Measurements from ENCODE around the gene LPCAT1.

LPCAT1 gene

DNA sequence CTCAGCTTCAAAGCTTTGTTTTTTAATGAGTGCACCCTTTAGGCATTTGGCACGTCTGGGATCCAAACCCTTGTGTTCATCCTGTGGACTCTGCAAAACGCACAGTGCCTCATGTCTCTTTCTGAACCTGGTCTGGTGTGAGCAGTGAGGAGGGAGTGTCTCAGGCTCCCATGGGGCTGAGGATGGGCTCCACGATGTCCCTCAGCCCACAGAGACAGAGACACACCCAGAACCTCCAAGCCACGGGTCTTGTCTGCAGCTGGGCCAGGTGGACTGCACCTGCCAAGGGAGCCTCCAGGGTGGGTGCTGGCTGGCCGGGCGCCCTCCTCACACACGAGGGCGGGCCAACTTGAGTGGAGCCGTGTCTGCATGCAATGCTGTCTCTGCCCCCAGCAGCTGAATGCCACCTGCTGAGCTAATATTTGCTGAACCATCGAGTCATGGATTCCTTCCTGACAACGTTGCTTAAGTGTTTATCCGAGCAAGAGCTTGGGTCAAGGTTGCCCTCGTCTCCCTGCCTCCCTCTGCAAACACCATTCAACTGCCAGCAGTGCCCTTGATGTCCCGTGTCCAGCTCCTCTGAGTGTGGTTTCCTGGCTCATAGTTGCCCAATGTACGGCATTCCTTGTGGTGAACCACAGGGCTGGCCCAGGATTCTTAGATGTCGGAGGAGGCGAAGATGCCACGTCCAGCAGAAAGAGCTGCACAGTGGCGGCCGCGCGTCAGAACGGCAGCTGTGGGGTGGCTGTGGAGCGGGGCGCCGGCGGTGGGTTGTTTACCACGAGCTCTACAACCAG, 31.4 kb upstream of the LPCAT1 start:
- no peak for DNase-seq (ENCODE audit: low read depth in 2 of 2)

DNA sequence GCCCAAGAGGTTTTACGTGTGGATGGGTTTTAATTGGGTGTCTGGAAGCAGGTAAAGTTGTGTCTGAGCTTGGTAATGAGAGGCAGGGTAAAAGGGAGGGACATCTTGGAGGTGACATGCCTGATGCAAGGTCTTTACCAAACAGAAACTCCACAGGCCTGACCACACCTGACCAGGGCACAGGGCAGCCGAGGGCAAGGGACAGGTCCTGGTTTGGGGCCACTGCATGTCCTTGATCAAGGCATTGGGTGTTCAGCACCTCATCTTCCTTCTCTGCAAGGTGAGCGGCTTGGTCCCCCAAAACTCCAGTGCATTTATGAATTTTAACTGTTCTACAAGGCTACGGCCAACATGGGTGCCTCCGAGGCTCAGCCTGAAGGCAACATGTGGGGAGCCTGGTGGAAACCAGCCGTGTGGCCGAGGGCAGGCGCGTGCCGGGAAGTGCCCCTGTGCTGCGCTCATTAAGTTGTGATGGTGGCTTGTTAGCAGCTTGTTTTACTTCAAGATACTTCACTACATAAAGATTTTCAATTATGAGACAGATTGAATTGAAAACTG, 30.7 kb upstream of the LPCAT1 start:
- no peak for DNase-seq (ENCODE audit: low read depth in 2 of 2)

DNA sequence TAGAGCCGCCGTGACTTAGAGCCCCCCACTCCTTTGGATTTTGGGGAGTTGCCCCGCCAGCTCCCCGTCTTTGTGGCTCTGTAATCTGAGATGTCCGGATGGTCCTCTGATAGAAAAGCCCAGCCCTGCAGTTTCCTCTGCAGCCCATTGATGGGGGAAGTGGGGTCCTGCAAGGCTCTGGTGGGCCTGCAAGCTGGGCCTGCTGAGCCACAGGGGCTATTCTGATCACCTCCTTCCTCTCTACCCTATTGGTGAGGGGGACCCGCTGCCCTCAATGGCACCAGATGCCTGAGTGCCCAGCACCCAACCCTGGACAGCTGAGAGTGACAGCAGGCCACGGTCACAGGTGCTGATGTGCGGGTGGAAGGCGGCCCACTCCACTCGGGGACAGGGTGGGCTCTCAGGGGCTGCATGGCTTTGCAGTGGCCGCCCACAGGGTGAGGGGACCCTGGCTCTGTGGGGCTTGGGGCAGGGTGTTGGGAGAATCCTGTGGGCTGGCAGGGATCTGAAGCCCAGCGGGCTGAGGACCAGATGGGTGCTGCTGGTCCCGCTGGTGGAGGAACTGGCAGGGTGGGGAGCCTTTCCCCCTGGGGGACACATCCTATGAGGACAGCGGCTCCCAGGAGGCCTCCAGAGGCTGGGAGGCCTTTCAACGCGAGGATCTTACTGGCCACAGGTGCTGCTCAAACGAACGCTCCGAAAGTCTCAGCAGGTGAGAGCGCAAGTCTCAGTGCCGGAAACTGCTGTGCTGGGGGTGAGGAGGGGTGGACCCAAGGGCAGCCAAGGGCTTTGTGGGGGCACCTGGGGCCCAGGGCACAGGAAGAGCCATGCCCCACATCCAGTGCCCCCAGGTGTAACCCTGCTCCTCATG, 30.0 kb upstream of the LPCAT1 start:
- DNase-seq (ENCODE audit: low read depth in 2 of 2), result no peak

DNA sequence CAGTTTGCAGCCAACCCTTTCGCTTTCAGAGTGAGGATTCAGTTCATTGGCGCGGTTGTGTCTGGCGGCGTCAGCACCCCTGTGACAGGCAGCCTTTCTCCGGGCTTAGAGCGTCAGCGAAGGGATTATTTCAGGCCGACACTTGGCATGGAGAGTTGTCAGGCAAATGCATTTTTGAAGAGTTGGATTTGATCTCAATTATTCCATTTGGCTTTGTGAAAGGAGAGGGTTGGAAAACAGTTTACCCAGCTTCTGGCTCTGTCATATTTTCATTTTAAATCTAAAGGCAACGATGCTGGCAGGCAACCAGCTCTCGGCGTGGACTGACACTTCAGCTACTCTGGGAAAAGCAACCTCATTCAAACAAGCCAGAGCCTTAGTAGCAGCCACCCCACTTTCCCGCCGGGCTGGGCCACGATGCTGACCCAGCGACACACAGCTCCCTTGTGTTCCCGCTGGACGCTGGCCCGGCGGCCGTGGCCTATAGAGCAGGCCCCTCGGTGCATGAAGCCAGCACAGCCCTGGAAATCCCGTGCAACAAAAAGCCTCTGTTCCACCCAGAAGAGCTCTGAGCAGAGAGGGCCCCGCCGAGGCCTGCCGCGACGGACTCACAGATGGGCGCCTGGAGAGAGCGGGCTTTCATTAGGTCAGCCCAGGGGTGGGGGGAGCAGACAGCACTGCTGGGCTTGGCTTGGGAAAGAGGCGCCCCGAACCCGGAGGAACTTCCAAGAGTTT, 28.9 kb upstream of the LPCAT1 start:
- no peak for DNase-seq (ENCODE audit: low read depth in 2 of 2)

DNA sequence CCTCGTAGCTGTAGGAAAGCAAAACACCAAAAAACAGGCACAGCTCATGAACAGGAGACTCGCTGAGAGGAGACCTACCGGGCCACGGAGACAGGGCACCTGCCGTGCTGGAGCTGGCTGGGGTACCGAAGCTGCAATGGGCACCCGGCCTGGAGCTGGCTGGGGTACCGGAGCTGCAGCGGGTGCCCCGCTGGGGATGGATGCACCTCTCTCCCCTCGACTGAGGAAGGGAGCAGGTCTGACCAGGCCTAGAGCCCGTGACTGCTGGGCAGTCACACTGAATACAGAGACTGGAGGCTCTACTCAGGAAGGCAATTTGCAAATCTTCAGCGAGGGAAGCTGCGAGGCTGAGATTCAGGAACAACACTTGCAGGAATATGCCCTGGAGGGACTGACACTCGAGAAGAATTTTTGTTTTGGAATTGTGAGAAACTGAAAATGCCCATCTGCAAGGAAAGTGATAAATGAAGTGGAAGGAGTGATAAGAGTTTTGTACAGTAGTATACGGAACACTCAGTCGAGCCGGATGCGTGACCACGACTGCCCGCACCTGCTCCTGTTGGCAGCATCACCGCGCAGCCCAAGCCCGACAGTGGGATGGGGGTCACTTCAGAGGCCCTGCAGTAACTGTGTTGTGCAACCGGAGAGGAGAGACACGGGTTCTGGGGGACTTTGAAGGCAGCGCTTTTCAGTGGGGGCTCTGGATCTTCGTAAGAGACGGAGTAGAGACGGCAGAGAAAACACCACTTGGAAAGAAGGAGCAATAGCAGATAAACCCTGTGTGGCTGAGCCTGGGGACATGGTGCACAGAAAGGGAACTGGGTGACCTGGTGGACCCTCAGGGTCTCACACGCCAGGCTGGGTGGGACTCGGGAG, 27.9 kb upstream of the LPCAT1 start:
- DNase-seq (ENCODE audit: low read depth in 2 of 2), result no peak

DNA sequence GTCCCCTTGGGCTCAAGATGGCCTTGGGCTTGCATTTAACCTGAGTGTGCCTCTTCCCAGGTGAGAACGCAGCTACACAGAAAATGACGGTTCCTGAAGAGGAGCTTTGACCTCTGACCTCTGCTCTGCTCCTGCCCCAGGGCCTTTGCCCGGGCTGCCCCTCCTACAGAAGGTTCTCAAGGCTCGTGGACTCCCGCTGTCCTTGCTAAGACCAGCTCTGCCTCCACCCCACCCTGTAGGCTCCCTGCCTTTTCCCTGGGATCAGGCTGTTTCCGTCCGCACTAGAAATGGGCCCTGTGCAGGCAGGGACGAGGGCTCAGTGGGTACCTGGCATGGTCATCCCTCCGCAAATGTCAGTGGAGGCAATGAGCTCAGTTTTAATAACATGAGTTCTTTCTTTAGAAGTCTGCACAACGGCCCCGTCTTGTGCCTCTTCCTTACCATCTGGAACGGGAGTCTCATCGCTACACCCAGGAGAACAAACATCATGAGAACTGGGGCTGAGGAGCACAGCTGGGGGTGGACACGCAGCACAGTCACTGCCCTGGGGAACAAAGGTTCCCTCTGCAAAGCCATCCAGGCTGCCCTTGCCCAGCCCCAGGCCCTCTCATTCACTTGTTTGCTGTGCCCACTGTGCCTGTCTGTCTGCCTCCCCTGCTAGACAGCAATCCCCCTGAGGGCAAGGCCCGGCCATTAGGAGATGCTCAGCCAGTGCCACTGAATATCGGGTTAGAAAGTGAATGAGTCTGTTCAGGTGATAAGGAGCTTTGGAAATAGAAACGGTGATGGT, 26.7 kb upstream of the LPCAT1 start:
- no peak for DNase-seq (ENCODE audit: low read depth in 2 of 2)

DNA sequence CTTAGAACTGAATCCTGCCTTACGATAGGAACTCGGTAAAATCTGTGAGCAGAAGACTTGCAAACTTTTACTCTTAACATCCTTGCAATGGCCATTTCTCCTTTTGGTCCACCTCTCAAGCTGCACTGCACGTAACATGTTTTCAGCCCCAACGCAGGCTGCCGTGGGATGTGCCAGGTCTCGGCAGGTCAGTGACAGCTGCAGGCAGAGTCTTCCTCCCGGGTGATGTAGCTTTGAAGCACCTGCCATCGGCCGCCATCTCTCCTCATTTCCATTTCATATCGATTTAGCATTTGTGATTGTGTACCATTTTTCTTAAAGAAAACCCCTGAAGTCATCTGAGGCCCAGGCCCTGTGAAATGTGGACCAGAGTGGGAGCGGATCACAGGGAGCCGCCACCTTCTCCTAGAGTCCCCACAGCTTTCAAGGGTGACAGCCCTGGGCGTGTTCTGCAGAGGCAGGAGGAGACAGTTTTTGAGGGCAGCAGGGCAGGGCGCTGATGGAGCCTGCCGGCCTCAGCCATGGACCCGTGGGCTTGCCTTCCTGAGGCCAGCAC, 25.8 kb upstream of the LPCAT1 start:
- DNase-seq (ENCODE audit: low read depth in 2 of 2), result no peak

DNA sequence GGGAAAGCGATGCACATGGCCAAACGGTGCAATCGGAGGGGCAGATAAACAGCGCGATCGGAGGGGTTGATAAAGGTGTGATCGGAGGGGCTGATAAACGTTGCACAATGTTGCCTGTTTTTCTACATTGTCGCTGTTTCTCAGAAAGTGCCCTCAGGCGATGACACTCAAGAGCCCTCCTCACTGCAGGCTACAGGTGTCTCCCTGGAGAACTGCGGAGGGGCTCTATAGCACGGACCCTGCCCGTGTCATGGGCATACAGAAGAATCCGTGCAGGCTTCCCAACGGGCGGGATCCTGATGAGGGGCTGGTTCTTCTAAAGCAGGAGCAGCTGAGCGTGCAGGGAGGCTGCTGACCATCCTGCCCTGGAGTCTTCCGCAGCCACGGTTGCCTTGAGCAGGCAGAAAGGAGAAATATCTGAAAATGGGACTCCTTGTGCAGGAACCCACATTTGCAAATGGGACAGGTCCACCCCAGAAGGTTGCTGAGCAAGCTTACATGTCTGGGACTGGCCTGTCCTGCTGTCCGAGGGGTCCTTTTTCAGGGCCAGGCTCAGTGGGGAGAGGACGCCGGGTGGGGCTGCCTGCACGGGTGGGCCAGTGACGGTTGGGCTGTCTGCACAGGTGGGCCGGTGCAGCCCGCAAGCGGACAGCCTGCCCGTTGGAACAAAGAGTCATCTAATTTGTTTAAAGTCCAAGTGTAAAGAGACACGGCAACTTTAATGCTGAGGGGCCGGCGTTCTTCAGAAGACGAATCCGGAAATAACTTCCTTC, 25.1 kb upstream of the LPCAT1 start:
- DNase-seq (ENCODE audit: low read depth in 2 of 2), result no peak

DNA sequence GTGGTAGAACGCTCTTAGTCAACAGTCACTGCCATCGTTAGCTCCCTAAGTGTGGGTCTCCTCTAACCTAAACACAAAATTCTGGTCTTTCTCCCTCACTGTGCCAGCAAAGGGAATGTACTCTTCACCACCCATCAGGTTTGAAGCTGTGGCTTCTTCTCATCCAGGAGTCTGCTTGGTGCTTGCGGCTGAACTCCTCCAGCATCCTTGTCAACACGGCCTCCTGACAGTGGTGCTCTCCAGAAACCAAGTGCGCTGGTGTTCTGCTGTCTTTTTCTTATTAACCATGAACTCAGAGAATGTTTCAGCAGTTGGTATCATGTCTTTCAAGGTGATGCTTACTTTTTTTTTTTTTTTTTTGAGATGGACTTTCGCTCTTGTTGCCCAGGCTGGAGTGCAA, 23.9 kb upstream of the LPCAT1 start:
- DNase-seq (ENCODE audit: low read depth in 2 of 2), result no peak

DNA sequence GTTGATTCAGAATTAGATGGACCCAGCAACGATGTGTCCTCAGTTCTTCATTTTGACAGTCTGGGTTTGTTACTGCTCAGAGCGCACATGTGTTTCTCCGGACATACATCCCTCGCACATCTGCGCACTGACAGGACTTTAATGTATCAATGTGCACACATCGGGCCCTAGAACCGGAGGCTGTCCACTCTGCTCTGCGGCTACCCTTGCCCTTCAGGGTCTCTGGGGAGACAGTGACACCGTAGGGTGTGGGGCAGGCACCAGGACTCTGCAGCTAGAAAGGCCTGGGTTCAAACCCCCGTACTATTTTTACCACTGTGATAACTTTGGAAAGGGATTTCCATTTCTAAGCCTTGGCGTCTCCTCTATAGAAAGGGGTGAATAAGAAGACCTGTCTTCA, 23.5 kb upstream of the LPCAT1 start:
- no peak for DNase-seq (ENCODE audit: low read depth in 2 of 2)

DNA sequence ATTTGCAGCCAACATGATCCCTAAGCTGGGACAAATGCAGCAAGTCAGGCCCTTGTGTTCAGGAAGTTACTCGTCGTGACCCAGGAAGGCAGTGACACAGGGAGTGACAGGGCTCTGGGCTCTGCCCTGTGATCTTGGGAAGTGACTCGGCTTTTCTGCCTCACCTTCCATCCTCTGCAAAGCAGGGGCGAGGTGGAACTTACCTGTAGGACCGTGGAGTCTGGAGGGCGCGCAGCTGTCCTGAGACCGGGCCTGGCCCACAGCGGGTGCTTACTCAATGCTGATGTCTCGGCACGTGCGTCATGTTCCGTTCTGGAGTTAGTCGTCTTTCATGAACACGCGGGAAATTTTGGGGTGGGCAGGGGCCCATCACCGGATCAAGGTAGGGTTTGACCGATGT, 22.8 kb upstream of the LPCAT1 start:
- DNase-seq (ENCODE audit: low read depth in 2 of 2), result no peak

DNA sequence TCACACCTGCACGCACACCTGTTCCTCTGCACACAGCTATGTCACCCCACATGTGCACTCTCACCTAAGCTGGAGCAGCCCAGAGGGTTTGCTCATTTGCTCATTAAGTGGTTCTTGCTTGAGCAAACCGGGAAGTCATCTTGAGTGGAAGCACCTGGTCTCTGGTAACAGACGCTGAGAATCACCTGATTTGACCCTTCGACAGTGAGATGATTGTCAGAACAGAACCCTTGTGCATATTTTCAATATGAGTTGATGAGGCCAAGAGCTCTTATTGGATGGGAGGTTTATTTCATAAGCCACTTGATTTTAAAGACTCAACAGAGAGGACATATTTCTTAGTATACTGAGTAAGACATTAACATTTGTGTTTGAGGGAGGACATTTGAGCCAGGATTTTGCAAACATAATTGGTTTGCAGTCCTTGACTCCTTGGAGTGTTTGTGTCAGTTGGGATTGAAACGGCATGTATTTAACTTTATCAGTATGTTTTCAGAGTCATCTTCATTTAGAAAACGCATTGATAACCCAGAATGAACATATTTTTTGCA, 22.1 kb upstream of the LPCAT1 start:
- no peak for DNase-seq (ENCODE audit: low read depth in 2 of 2)

DNA sequence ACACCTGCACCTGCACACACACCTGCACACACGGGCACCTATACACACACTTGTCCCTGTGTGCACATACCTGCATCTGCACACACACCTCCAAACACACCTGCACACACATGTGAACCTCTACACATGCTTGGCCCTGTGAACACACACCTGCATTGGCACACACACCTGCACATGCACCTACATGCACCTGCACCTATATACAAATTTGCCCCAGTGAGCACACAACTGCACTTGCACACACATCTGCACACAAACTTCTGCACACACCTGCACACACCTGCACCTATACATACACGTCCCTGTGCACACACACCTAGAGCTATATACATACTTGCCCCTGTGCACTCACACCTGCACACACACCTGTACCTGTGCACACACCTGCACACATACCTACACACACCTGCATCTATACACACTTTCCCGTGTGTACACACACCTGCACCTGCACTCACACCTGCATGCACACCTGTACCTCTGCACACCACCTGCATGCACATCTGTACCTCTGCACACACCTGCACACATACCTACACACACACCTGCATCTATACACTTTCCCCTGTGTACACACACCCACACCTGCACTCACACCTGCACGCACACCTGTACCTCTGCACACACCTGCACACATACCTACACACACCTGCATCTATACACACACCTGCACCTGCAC, 21.5 kb upstream of the LPCAT1 start:
- DNase-seq (ENCODE audit: low read depth in 2 of 2), result no peak

DNA sequence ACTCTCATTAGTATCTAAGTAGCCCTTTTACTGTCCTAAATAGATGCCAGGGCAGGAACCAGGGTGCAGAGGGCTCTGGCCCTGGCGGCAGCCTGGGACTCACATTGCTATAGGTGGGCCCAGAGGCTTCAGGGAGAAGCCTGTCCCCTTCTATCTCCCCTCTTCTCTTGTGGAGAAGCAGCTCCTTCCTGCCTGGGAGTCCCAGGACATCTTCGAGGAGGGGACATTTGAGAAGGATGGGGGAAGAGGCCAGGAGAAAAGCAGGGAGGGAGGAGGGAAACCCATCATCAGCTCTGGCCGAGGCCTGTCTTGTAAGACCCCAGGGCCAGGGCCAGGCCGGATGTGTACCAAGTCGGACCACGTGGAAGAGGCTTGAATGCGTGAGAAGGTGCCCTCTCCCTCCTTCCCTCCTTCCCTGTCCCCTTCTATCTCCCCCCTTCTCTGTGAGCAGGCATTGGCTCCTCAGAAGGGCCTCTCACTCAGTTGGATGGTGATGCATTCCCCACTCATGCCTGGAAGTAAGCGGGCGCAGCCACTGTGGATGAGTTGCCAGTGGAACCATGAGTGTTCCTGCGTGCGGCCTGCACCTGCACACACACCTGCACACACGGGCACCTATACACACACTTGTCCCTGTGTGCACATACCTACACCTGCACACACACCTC, 20.7 kb upstream of the LPCAT1 start:
- no peak for DNase-seq (ENCODE audit: low read depth in 2 of 2)

DNA sequence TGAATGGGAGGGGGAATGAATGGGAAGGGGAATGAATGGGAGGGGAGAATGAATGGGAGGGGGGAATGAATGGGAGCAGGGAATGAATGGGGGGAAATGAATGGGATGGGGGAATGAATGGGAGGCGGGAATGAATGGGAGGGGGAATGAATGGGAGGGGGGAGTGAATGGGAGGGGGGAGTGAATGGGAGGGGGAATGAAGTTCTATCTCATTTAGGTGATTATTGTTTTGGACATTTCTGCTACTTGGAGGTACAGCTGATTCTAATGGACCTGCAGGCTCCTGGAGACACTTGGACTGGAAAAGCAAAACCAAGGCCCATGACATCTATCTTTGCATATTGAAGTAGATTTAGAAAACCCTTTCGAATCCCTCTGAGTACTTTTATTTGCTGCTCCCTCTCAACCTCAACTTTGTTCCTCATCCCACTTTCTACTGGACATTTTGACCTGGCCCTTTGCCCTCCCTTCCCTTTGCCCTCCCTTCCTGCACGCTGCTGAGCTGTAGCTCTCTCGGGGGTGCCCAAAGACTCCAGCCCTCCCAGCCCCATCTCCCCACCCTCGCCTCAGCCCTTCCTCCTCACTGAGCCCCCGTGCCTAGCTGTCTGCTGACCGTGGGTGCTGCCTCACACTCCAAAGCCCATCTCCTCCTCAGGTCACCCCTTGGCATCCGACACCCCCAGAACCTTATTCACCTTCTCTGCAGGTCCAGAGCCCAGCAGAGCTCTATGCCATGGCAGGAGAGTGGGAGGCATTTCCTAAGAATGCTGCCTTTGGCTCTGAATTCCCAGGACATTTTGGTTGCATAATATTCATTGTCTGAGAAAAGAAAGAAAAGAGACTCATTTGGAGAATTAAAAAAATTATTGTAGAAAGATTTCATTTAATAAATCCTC, 19.9 kb upstream of the LPCAT1 start:
- DNase-seq (ENCODE audit: low read depth in 2 of 2), result no peak

DNA sequence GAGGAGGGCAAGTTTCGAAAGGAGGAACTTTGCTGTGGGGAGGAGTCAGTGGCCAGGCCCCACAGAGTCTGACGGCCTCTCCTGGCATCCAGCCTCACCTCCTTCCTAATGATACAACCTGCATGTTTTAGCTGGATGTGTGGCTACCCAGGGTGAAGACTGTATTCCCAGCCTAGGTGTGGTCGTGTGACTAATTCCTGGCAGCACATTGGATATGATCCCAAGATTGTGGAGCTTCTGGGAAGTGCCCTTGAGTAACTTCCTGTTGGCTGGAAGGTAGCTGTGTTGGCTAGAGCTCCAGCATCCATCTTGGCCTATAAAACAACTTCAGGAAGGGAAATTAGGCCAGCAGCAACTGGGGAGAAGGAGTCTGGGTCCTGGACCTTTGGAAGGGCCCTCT, 19.0 kb upstream of the LPCAT1 start:
- no peak for DNase-seq (ENCODE audit: low read depth in 2 of 2)
